GM19193 (cell line): ENCODE results near the gene RFFL.
A peak's percentile ranks its signal among the peaks of the same experiment; 100 is the strongest.

ENCODE experiments used
- POLR2A ChIP-seq: IDR thresholded peaks from 4 replicates; pipeline ENCODE4 v1.6.1; 2011; ENCODE audit not compliant: insufficient read depth, insufficient read length; ENCODE audit errors: extremely low read depth

The RFFL gene, protein sequence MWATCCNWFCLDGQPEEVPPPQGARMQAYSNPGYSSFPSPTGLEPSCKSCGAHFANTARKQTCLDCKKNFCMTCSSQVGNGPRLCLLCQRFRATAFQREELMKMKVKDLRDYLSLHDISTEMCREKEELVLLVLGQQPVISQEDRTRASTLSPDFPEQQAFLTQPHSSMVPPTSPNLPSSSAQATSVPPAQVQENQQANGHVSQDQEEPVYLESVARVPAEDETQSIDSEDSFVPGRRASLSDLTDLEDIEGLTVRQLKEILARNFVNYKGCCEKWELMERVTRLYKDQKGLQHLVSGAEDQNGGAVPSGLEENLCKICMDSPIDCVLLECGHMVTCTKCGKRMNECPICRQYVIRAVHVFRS

GRCh38 chr17:35063514-35064223 is at the start of gene RFFL:
TSS of gene RFFL (minus strand) at chr17:35063707. CDS start at chr17:35026553, 37,154 bp downstream.
- TF ChIP-seq POLR2A, result peak; percentile 46

- TF ChIP-seq POLR2A, result no peak
Measured at GRCh38 chr17:35104844-35105450, 41.4 kb upstream of the RFFL start.

DNA sequence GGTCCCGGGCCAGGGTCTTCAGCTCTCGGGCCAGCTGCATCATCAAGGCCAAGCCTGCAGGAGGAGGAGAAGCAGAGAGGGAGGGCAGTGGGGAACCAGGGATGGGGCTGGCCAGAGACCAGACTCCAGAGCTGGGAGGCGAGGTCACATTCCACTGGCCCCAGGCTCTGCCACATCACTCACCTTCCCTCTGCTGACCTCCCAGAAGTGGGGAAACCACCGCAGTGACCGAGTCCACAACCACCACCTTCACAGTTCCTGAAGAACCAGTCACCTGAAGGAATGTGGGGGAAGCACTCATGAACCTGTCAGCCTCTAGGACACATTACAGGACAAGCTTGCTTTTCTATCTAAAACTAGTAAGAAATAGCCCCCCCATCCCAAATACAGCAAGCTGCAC is 39.8 kb upstream of the RFFL start:
- TF ChIP-seq POLR2A, result no peak

DNA sequence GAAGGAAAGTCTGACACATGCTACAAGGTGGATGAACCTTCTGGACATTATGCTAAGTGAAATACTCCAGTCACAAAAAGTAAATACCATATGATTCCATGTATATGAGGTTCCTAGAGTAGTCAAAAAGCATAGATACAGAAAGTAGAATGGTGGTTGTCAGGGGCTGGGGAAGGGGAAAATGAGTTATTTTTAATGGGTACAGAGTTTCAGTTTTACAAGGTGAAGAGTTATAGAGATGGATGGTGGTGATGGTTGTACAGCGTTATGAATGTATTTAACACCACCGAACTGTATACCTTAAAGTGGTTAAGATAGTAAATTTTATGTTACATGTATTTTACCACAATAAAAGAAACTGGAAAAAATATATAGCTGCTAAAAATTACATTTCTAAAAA is 38.2 kb upstream of the RFFL start:
- no peak for TF ChIP-seq POLR2A

GRCh38 chr17:35101036-35101435 is 37.5 kb upstream of the RFFL start:
- TF ChIP-seq POLR2A, result no peak

GRCh38 chr17:35099908-35100307 is 36.4 kb upstream of the RFFL start:
- no peak for TF ChIP-seq POLR2A

DNA sequence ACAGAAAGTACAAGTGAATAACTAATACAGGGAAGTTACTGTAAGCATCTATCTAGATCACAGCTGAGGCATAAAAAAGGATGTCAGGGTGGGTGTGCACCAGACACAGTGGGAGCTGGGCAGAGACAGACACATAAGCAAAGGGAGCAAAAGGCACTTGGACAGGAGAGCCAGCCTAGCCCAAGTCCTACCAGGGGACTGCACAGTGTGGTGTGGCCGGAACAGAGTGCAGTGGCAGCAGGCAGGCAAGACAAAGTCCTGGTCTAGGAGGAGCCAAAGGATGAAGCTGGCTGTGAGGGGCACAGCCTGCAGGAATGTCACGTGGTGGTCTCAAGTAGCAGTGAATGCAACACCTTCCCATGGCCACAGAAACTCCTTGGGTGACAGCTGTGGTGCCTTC is 34.3 kb upstream of the RFFL start:
- TF ChIP-seq POLR2A, result no peak

- no peak for TF ChIP-seq POLR2A
Measured at GRCh38 chr17:35095741-35096140, 32.2 kb upstream of the RFFL start.

- TF ChIP-seq POLR2A, result no peak
Measured at GRCh38 chr17:35094902-35095301, 31.4 kb upstream of the RFFL start.

DNA sequence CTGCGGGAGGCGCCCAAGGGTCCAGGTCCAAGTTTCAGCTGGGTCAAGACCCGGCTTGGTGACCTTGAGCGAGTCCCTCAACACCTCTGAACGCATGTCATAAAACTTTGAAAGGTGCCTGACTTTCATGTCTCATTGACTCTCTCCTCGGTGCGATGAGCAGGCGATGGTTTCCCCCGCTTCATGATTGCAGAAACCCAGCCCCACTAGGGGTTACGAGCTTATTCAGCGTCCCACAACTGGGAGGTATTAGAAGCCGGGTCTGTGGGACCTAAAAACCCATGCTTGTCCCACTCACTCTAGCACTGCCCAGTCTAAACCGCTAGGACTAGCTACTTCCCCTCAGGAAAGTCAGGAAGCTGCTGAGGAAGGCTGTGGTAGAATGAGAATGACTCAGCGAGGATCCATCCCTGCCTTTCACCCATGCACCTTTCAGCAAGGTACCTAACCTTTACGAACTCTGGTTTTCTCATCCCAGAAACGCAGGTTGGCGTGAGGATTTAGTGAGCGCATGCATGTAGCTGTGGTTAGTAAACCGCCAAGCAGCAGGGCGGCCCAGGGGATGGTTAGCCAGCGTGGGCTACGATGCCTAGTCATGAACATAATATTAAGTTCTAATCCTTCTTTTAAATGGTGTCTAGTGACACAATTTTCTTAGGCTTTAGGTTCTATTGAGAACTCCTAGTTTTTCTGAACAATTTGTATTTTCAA is 26.2 kb upstream of the RFFL start:
- TF ChIP-seq POLR2A, result no peak

GRCh38 chr17:35088881-35089585 is 25.5 kb upstream of the RFFL start:
- TF ChIP-seq POLR2A, result peak; percentile 62

DNA sequence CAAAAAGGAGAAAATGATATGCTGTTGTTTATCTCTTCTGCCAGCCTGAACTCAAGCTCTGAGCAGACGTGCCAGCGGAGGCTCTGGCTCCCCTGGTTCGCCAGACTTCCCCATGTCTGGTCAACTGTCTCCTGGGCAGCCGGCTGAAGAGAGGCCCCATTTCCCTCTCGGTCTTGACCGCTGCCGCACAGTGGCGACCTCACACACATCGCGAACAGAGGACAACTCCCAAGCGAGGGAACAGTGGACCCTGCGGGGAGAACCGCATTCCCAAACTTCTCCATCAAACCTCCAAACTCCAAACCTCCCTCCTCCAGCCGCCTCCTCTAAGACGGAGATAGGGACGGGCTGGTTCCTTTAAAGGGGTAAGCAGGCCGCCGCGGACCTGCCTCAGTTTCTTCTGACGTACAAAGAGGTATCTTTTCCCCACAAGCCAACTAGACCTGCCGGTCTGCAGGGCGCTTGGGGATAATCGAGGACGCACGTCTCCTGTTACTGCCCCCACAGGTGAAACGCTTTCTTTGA is 24.9 kb upstream of the RFFL start:
- peak; percentile 79 for TF ChIP-seq POLR2A

GRCh38 chr17:35087731-35088355 is 24.3 kb upstream of the RFFL start:
- peak; percentile 17 for TF ChIP-seq POLR2A

DNA sequence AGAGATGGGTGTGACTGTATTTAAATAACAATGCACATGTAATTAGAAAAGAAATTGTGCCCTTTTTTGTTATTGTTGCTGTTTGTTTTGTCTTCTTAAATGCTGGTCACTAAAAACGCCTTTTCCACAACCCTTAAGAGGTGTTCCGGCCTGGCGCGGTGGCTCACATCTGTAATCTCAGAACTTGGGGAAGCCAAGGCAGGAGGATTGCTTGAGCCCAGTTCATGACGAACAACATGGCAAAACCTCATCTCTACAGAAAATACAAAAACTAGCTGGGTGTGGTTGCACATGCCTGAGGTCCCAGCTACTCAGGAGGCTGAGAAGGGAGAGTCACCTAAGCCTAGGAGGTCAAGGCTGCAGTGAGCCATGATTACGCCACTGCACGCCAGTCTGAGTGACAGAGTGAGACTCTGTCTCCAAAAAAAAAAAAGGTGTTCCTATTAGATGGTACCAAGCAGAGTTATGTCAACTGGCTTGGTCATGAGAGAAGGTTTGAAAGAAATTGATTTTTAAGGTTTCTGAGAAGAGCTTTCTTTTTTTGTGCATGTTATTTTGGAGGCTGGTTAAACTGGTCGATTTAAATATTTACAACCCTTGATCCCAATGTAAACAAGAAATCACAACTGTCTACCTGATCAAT is 23.5 kb upstream of the RFFL start:
- TF ChIP-seq POLR2A, result no peak

DNA sequence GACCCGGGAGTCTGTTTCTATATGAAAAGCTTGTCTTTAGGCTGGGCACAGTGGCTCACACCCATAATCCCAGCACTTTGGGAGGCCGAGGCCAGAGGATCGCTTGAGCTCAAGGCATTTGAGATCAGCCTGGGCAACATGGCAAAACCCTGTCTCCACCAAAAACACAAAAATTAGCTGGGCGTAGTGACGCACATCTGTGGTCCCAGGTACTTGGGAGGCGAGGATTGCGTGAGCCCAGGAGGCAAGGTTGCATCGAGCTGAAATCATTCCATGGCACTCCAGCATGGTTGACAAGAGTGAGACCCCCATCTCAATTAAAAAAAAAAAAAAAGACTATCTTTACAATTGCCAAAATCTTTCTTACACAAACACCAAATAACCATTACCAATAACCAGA is 22.7 kb upstream of the RFFL start:
- no peak for TF ChIP-seq POLR2A
